MM.1S (cell line): Measurements from ENCODE around the gene GPER1.

Source experiments
- DNase-seq: peaks from one replicate; pipeline ENCODE4 v3.0.0-alpha.2; 2015
- H2AFZ ChIP-seq: fragments of 300-600 bp; sonication (generic); 2 replicates; pipeline ENCODE4 v1.6.0; 2016; ENCODE audit warnings: antibody characterized with exemption, low read length
- H3F3A ChIP-seq: fragments of 300-600 bp; sonication (generic); 2 replicates; pipeline ENCODE4 v1.6.1; 2016; ENCODE audit warnings: mild to moderate bottlenecking, antibody characterized with exemption, low read length, moderate library complexity, mixed read lengths; ENCODE audit not compliant: insufficient read depth
- H3K27ac ChIP-seq: fragments of 300-600 bp; sonication (generic); 2 replicates; pipeline ENCODE4 v1.5.1; 2016; ENCODE audit warnings: mild to moderate bottlenecking, low read length
- H3K27me3 ChIP-seq: fragments of 300-600 bp; sonication (generic); replicated peaks from 2 replicates; pipeline ENCODE4 v1.6.0; 2016; ENCODE audit warnings: low read length; ENCODE audit not compliant: insufficient read depth
- H3K36me3 ChIP-seq: fragments of 300-600 bp; sonication (generic); replicated peaks from 2 replicates; pipeline ENCODE4 v1.6.1; 2016; ENCODE audit warnings: mild to moderate bottlenecking, low read length, mixed read lengths; ENCODE audit not compliant: insufficient read depth
- H3K4me1 ChIP-seq: fragments of 300-600 bp; sonication (generic); 2 replicates; pipeline ENCODE4 v1.6.1; 2016; ENCODE audit warnings: low read length, mixed read lengths
- H3K4me2 ChIP-seq: fragments of 300-600 bp; sonication (generic); 2 replicates; pipeline ENCODE4 v1.6.0; 2016; ENCODE audit warnings: low read depth, low read length
- H3K4me3 ChIP-seq: fragments of 300-600 bp; sonication (generic); 2 replicates; pipeline ENCODE4 v1.5.1; 2016; ENCODE audit warnings: low read length, mixed read lengths
- H3K79me2 ChIP-seq: fragments of 300-600 bp; sonication (generic); 2 replicates; pipeline ENCODE4 v1.6.1; 2016; ENCODE audit warnings: mixed run types, low read length, mixed read lengths
- H3K9ac ChIP-seq: fragments of 300-600 bp; sonication (generic); 2 replicates; pipeline ENCODE4 v1.6.1; 2016; ENCODE audit warnings: low read length, mixed read lengths
- H3K9me2 ChIP-seq: fragments of 300-600 bp; sonication (generic); replicated peaks from 2 replicates; pipeline ENCODE4 v1.6.1; 2016; ENCODE audit warnings: mild to moderate bottlenecking, low read length, mixed read lengths; ENCODE audit not compliant: insufficient read depth
- H3K9me3 ChIP-seq: fragments of 300-600 bp; sonication (generic); replicated peaks from 2 replicates; pipeline ENCODE4 v1.6.1; 2016; ENCODE audit warnings: mild to moderate bottlenecking, low read length, mixed read lengths; ENCODE audit not compliant: insufficient read depth
- H4K20me1 ChIP-seq: fragments of 300-600 bp; sonication (generic); 2 replicates; pipeline ENCODE4 v1.6.1; 2016; ENCODE audit warnings: mild to moderate bottlenecking, low read length, moderate library complexity, mixed read lengths; ENCODE audit not compliant: insufficient read depth
- EZH2 ChIP-seq: fragments of 300-600 bp; sonication (generic); optimal IDR thresholded peaks from 2 replicates; pipeline ENCODE3; 2017; ENCODE audit warnings: low read depth, mild to moderate bottlenecking, antibody characterized with exemption, low read length, mixed read lengths
- EZH2phosphoT487 ChIP-seq: fragments of 300-600 bp; sonication (generic); IDR thresholded peaks from 2 replicates; pipeline ENCODE4 v1.6.1; 2018; ENCODE audit warnings: antibody characterized with exemption, low read length
- TF ChIP-seq, protein P1 (sequence below): fragments of 300-600 bp; sonication (generic); IDR thresholded peaks from 2 replicates; pipeline ENCODE4 v1.5.1; 2016; ENCODE audit warnings: antibody characterized with exemption, low read length, mixed read lengths

The GPER1 gene

DNA sequence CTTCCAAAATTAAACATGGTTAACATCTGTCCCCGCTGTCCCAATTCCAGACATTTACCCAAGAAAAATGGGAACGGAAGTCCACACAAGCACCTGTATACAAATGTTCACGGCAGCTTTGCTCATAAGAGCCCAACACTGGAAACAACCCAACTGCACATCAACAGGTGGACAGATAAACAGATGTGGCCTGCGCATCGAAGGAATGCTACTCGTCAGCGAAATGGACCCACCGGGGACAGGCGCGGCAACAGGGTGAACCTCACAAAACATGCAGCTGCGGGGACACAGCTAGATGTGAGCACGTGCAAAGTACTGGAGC lies 22.7 kb upstream of the GPER1 start:
- Histone ChIP-seq H3K9ac (no peak overlapping the region), H3K9me3 (no peaks in the 10 kb centered on the region), H3K79me2 (no peaks in the 10 kb centered on the region), H3K4me2 (0 out of 2 replicates have a peak overlapping the region, but pooled peaks have one; percentile 24), H3K4me3 (no peak overlapping the region), H4K20me1 (no peaks in the 10 kb centered on the region), H3K27me3 (no peaks in the 10 kb centered on the region), H2AFZ (no peak overlapping the region), H3K4me1 (no peaks in the 10 kb centered on the region), H3K36me3 (no peaks in the 10 kb centered on the region), H3F3A (no peaks in the 10 kb centered on the region), H3K27ac (no peak overlapping the region), H3K9me2 (no peaks in the 10 kb centered on the region)
- no peak for TF ChIP-seq EZH2phosphoT487
- TF ChIP-seq, protein P1, sequence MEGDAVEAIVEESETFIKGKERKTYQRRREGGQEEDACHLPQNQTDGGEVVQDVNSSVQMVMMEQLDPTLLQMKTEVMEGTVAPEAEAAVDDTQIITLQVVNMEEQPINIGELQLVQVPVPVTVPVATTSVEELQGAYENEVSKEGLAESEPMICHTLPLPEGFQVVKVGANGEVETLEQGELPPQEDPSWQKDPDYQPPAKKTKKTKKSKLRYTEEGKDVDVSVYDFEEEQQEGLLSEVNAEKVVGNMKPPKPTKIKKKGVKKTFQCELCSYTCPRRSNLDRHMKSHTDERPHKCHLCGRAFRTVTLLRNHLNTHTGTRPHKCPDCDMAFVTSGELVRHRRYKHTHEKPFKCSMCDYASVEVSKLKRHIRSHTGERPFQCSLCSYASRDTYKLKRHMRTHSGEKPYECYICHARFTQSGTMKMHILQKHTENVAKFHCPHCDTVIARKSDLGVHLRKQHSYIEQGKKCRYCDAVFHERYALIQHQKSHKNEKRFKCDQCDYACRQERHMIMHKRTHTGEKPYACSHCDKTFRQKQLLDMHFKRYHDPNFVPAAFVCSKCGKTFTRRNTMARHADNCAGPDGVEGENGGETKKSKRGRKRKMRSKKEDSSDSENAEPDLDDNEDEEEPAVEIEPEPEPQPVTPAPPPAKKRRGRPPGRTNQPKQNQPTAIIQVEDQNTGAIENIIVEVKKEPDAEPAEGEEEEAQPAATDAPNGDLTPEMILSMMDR = no peak
- TF ChIP-seq EZH2 = no peak
- no peak for DNase-seq

DNA sequence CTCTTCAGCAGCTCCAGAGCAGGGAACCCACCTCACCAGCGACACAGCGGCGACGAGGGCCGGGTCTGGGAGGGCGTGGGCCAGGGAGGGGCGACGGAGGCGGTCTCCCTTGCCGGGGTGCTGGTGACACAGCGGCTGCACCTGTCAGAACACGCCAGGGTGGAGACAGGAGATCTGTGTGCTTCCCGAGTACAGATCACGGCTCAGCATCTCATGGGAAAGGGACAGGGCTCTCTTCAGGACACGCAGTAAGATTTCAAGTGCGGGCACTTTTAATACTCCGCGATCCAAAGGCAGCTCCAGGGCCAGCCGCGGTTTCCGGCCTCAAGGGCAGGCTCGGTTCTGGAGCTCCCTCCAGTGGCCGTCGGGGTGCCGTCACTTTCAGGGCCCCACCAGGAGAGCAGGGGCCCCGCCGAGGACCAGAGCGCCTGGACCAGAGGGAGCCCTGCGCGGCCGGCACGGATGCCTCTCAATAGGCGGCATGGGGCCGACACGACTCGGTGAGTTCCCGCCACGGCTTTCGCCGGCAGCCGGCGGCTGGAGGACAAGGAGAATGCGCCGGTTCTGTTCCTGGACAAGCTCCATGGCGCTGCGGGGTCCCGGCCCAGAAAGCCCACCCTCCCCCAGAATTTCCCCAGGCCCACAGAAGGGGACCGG lies 22.2 kb upstream of the GPER1 start:
- Histone ChIP-seq H4K20me1 (no peaks in the 10 kb centered on the region), H2AFZ (no peak overlapping the region), H3K4me1 (no peaks in the 10 kb centered on the region), H3K9me3 (no peaks in the 10 kb centered on the region), H3F3A (0 out of 2 replicates have a peak, but pooled peaks cover 3% of the 10 kb centered on the region), H3K4me3 (no peak overlapping the region), H3K36me3 (no peaks in the 10 kb centered on the region), H3K9me2 (no peaks in the 10 kb centered on the region), H3K27me3 (no peaks in the 10 kb centered on the region), H3K4me2 (peak overlapping the region; percentile 24; the same call in 1 of the 2 replicates), H3K79me2 (no peaks in the 10 kb centered on the region), H3K9ac (no peak overlapping the region), H3K27ac (no peak overlapping the region)
- TF ChIP-seq, protein P1 = peak; percentile 76
- TF ChIP-seq EZH2phosphoT487 (no peak), EZH2 (no peak)
- peak; percentile 52 for DNase-seq

DNA sequence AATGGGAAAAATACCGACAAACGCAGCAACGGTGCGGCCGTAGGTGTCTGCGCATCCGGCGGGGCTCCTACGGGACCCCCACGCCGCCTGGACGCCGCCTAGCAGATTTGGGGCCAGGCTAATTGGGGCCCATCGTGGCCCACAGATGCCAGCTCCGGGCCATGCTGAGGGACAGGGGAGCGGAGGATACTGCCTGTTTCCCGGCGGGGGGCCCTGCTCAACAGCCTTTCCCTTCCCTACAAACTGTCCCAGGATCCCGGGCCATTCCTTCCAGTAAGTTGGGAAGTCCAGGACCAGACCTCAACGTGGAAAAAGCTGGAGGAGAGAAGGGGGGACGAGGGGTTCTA lies 21.7 kb upstream of the GPER1 start:
- no peaks in the 10 kb centered on the region for H3K4me1 ChIP-seq

More for the DNA sequence above, 21.7 kb upstream of the GPER1 start:
- Histone ChIP-seq H3K9me3 (no peaks in the 10 kb centered on the region), H3K36me3 (no peaks in the 10 kb centered on the region), H3F3A (0 out of 2 replicates have a peak, but pooled peaks cover 6% of the 10 kb centered on the region), H3K27me3 (no peaks in the 10 kb centered on the region), H3K4me2 (no peak overlapping the region), H3K79me2 (no peaks in the 10 kb centered on the region), H3K4me3 (no peak overlapping the region), H3K9me2 (no peaks in the 10 kb centered on the region), H4K20me1 (no peaks in the 10 kb centered on the region), H3K9ac (no peak overlapping the region), H3K27ac (no peak overlapping the region), H2AFZ (no peak overlapping the region)
- no peak for DNase-seq
- TF ChIP-seq EZH2phosphoT487 (no peak), EZH2 (no peak)
- TF ChIP-seq, protein P1 = no peak
